Vagina (tissue), 2 donors: ENCODE measurements around the gene PCNX1. TPM values are rescaled to one million over a fixed set of nuclear protein-coding genes. Genes with fewer than 3 reads are reported as not detected.

Source experiments
- DNase-seq, 2 donors: peaks; one replicate each; pipeline ENCODE4 v3.0.0-alpha.2; 2017; ENCODE audit errors: extremely low spot score in 2 of 2
- H3K27ac ChIP-seq: fragments of 200-600 bp; sonication (generic); one replicate; pipeline ENCODE4 v1.5.1; 2019
- H3K27me3 ChIP-seq: fragments of 200-600 bp; sonication (generic); one replicate; pipeline ENCODE4 v1.5.1; 2019
- H3K36me3 ChIP-seq, 2 donors: fragments of 200-600 bp; sonication (generic); one replicate each; pipeline ENCODE4 v1.5.1; 2017 to 2019
- H3K4me1 ChIP-seq: fragments of 200-600 bp; sonication (generic); one replicate; pipeline ENCODE4 v1.5.1; 2019
- H3K4me3 ChIP-seq, 2 donors: fragments of 200-600 bp; sonication (generic); 1 replicate in 1 of 2; 2 replicates in 1 of 2; pipeline ENCODE4 v1.5.1; 2016 to 2019
- H3K9me3 ChIP-seq: fragments of 200-600 bp; sonication (generic); one replicate; pipeline ENCODE4 v1.5.1; 2019
- POLR2A ChIP-seq, 2 donors: fragments of 450-650 bp; IDR thresholded peaks; one replicate each; pipeline ENCODE4 v1.6.1; 2017; ENCODE audit warnings: antibody characterized with exemption in 2 of 2, mild to moderate bottlenecking in 2 of 2, moderate library complexity in 2 of 2
- POLR2AphosphoS5 ChIP-seq, 2 donors: sonication (generic); formaldehyde crosslinking; IDR thresholded peaks; one replicate each; pipeline ENCODE4 v1.9.0; 2017; ENCODE audit warnings: antibody characterized with exemption in 2 of 2, mild to moderate bottlenecking in 2 of 2, low read depth in 1 of 2; ENCODE audit not compliant: insufficient read depth in 1 of 2
- intact Hi-C: fragments of 100-400 bp; cut with DNase I; formaldehyde crosslinking; loops from one replicate; pipeline ENCODE4 v1.15.1; 2023
- total RNA-seq: library from RNA; depleted of rRNA; stranded (reverse); fragments of >200 nt; gene quantifications from one replicate; pipeline ENCODE4 v1.2.3, GENCODE V29; 2016
- TF ChIP-seq, protein P1 (sequence below), 3 experiments: fragments of 450-650 bp in 2 of 3; fragments of 200-600 bp in 1 of 3; sonication (generic) in 1 of 3; IDR thresholded peaks; one replicate each; pipeline ENCODE4 v1.5.1; 2017 to 2019; ENCODE audit warnings: antibody characterized with exemption in 3 of 3, mild to moderate bottlenecking in 2 of 3, moderate library complexity in 2 of 3

The PCNX1 gene
- total RNA-seq, 1 donor from 2014 or later: 59.7 TPM

DNA sequence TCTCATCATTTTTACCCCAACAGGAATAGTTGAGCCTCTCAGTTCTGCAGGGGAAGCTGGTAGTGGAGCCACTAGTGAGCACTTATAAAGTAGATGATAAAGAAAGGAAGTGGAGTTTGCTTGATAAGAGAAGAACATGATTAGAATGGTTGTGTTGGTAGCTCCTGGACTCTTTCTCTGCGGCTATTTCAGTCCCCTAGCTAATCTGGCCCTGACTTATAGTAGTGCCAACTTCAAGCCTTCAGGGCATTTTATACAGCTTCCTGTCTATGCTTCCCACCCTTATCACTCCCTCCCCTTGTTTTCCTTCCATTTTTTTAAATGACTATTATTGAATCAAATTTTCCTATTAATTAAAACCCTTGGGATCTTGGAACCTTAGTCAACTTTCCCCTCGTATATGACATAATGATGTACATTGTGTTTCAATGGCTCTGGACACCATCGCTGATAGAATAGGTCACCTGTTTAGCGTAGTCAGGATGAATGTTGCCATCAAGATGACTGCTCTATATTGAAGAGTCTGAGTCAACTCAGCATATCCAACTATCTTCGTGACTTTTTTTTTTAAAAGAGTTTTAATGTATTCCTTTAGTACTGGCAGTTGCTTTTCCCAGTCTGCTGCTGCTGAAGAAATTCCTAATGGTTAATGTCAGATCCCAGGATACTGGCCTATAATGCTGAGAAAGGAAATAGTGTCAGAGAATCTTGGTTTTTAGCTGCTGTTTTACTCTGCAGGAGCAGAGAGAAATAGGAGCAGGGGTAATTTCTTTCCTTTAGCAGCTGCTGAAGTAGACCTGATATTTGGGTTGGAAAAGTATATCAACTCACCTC, 16.2 kb upstream of the PCNX1 start:
- Histone ChIP-seq H3K9me3 (no peaks in the 10 kb centered on the region), H3K27ac (no peak overlapping the region), H3K36me3 (no peaks in the 10 kb centered on the region), H3K4me1 (no peaks in the 10 kb centered on the region), H3K27me3 (no peaks in the 10 kb centered on the region), H3K4me3 (no peak overlapping the region)
- no peak for DNase-seq
- TF ChIP-seq POLR2AphosphoS5 (IDR thresholded peaks at IDR 0.05; ENCODE audit: insufficient read depth in 1 of 2, low read depth in 1 of 2) (no peak), POLR2A (IDR thresholded peaks at IDR 0.05) (no peak)
- TF ChIP-seq, protein P1, sequence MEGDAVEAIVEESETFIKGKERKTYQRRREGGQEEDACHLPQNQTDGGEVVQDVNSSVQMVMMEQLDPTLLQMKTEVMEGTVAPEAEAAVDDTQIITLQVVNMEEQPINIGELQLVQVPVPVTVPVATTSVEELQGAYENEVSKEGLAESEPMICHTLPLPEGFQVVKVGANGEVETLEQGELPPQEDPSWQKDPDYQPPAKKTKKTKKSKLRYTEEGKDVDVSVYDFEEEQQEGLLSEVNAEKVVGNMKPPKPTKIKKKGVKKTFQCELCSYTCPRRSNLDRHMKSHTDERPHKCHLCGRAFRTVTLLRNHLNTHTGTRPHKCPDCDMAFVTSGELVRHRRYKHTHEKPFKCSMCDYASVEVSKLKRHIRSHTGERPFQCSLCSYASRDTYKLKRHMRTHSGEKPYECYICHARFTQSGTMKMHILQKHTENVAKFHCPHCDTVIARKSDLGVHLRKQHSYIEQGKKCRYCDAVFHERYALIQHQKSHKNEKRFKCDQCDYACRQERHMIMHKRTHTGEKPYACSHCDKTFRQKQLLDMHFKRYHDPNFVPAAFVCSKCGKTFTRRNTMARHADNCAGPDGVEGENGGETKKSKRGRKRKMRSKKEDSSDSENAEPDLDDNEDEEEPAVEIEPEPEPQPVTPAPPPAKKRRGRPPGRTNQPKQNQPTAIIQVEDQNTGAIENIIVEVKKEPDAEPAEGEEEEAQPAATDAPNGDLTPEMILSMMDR (IDR thresholded peaks at IDR 0.05): no peak
- intact Hi-C loops: no loop called here

DNA sequence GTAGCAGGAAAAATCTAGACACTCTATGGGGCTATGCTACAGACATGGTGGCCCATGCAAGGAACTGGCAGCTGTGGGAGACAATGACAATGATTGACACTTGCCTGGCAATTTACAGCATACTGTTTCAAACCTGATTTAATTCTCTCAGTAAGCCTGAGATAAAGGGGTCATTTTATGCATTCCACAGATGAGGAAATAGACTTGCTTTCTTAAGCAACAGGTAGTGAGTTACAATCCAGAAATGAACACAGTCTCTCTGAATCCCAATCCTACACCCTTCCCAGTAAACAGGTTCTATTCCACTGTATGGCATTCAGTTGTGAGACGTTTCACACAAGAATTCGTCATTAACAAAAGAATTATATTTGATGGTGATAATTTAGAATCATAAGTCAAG, 15.5 kb upstream of the PCNX1 start:
- TF ChIP-seq, protein P1 (IDR thresholded peaks at IDR 0.05): no peak
- TF ChIP-seq POLR2AphosphoS5 (IDR thresholded peaks at IDR 0.05; ENCODE audit: insufficient read depth in 1 of 2, low read depth in 1 of 2) (no peak), POLR2A (IDR thresholded peaks at IDR 0.05) (no peak)
- no peak overlapping the region for H3K27ac ChIP-seq
- H3K36me3 ChIP-seq: no peaks in the 10 kb centered on the region
- H3K27me3 ChIP-seq: no peaks in the 10 kb centered on the region
- intact Hi-C loops: no loop called here
- no peaks in the 10 kb centered on the region for H3K4me1 ChIP-seq
- no peak for DNase-seq
- no peaks in the 10 kb centered on the region for H3K9me3 ChIP-seq
- no peak overlapping the region for H3K4me3 ChIP-seq

DNA sequence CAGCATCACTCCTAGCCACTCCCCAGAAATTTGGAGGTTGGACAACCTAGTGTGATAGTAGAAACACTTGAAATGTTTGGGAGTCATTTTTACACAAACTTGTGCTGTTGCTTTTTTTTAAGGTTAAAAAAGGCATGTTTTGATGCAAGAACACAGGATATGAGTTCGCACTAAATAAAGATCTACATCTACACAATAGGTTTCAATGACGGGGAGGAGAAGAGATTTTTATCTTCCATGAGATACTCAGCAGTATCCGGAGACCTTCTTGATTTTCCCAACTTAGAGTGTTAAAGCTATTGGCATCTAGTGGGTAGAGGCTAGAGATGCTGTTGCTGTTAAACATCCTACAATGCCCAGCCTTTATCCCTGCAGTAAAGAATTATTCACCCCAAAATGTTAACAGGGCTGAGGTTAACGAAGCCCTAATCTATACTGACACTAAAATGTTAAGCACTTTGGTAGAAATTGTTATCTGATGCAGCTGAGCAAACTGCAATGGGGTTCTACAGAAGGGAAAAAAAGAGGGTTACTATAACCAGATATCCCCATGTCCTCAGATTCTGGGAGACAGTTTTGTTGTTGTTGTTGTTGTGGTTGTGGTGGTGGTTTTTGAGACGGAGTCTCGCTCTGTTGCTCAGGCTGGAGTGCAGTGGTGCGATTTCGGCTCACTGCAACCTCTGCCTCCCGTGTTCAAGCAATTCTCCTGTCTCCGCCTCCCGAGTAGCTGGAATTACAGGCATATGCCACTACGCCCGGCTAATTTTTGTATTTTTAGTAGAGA, 14.0 kb upstream of the PCNX1 start:
- DNase-seq: no peak
- TF ChIP-seq POLR2A (IDR thresholded peaks at IDR 0.05): no peak
- H3K9me3 ChIP-seq: no peaks in the 10 kb centered on the region
- intact Hi-C loops: no loop called here
- no peaks in the 10 kb centered on the region for H3K36me3 ChIP-seq
- no peaks in the 10 kb centered on the region for H3K4me1 ChIP-seq
- no peak overlapping the region for H3K4me3 ChIP-seq
- no peaks in the 10 kb centered on the region for H3K27me3 ChIP-seq
- H3K27ac ChIP-seq: no peak overlapping the region

DNA sequence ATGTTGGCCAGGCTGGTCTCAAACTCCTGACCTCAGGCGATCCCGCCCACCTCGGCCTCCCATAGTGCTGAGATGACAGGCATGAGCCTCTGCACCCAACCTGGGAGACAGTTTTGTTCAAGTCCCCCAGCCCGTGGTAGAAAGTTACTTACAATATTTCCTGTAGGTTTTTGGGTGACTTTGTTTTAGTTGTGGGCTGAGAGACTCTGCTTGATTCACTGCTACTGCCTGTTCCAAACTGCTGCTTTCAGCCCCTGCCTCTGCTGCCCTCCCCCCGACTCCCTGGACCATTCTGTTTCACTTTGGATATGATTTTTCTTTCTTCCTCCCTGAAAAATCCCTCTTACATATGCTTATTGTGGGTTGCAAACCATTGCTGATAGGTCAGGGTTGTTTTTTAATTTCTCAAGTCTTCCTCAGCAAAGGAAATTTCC, 13.4 kb upstream of the PCNX1 start:
- Histone ChIP-seq H3K36me3 (no peaks in the 10 kb centered on the region), H3K4me1 (no peaks in the 10 kb centered on the region), H3K9me3 (no peaks in the 10 kb centered on the region), H3K27ac (no peak overlapping the region), H3K27me3 (no peaks in the 10 kb centered on the region), H3K4me3 (no peak overlapping the region)
- TF ChIP-seq POLR2AphosphoS5 (IDR thresholded peaks at IDR 0.05; ENCODE audit: insufficient read depth in 1 of 2, low read depth in 1 of 2) (no peak), POLR2A (IDR thresholded peaks at IDR 0.05) (no peak)
- TF ChIP-seq, protein P1 (IDR thresholded peaks at IDR 0.05): no peak
- intact Hi-C loops: no loop called here
- DNase-seq: no peak

DNA sequence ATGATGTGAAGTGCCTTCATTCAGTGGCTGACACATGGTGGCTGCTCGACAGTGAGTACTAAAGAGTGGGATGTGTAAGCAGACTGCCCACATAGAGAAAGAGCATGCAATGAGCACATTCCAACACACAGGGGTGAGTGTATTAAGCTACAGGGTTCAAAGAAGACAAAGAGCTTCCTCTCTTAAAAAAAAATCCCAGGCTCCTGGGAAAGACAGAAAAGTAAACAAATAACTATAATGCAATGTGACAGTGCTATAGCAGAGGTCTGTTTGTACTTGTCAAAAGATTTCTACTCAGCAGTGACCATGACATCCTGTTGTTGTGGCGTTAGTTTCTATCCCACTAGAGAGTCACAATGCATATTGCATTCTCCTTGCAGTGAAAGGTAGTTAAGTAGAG, 12.4 kb upstream of the PCNX1 start:
- no peak overlapping the region for H3K4me3 ChIP-seq
- TF ChIP-seq POLR2AphosphoS5 (IDR thresholded peaks at IDR 0.05; ENCODE audit: insufficient read depth in 1 of 2, low read depth in 1 of 2) (no peak), POLR2A (IDR thresholded peaks at IDR 0.05) (no peak)
- TF ChIP-seq, protein P1 (IDR thresholded peaks at IDR 0.05): no peak
- H3K27ac ChIP-seq: no peak overlapping the region
- intact Hi-C loops: no loop called here
- H3K27me3 ChIP-seq: no peaks in the 10 kb centered on the region
- H3K9me3 ChIP-seq: no peaks in the 10 kb centered on the region
- H3K4me1 ChIP-seq: no peaks in the 10 kb centered on the region
- DNase-seq: no peak
- no peaks in the 10 kb centered on the region for H3K36me3 ChIP-seq
